HG02588 (cell line): ENCODE results near the gene TMEM120B.

Experiments
- ATAC-seq: cut with Tn5 transposase; IDR thresholded peaks from one replicate; pipeline ENCODE4 v1.9.1; 2021; ENCODE audit warnings: mild to moderate bottlenecking, moderate library complexity; ENCODE audit not compliant: unreplicated experiment

The TMEM120B gene

DNA sequence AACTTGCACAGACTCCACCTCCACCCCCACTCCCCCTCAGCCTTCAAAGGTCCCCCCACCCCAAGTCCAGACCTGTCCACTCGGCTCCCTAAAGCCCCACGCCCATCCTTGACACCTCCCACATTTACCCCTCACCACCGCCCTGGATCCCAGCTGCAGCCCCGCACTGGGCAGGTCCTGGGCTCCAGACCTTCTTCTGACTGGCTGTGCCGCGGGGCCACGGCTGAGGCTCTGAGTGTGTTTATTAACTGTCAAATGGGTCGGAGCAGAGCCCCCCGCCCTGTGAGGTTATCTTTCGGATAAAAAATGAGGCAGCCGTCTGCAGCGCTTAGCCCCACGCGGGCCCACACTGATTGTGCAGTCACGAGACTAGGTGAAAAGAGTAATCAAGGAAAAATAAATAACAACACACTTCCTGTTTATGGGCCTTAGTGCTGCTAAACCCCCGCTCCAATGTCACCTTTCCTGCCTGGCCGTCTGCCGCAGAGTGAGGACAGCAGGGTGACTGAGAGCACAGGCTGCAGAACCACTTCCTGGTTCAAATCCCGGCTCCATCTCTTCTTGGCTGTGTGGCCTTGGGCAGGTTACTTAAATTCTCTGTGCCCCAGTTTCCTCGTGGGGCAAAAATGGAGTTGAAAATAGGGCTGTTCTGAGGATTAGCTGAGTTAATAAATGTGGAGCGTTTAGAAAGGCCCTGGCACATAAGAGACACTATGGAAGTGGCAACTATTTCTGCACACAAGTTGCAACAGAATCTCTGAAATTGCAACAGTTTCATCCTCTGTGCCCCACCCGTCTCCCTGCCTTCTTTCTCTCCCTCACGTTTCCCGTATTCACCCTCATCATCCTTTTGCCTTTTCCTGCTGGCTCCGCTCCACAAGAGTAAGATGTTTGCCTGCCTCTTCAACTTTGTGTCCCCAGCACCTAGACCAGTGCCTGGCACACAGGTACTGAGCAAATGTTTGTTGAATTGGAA lies 100.7 kb downstream of the TMEM120B start:
- ATAC-seq = no peak

DNA sequence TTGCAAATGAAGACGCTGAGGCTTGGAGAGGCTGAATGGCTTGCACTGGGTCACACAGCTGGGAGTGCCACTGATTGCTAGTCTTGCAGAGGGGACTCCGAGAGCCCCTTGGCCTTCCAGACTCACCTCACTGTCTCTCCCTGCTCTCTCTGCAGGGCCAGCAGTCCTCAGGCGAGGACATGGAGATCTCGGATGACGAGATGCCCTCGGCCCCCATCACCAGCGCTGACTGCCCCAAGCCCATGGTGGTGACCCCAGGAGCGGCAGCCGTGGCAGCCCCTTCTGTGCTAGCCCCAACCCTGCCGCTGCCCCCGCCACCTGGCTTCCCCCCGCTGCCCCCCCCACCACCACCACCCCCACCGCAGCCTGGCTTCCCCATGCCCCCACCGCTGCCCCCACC lies 101.4 kb downstream of the TMEM120B start:
- no peak for ATAC-seq

DNA sequence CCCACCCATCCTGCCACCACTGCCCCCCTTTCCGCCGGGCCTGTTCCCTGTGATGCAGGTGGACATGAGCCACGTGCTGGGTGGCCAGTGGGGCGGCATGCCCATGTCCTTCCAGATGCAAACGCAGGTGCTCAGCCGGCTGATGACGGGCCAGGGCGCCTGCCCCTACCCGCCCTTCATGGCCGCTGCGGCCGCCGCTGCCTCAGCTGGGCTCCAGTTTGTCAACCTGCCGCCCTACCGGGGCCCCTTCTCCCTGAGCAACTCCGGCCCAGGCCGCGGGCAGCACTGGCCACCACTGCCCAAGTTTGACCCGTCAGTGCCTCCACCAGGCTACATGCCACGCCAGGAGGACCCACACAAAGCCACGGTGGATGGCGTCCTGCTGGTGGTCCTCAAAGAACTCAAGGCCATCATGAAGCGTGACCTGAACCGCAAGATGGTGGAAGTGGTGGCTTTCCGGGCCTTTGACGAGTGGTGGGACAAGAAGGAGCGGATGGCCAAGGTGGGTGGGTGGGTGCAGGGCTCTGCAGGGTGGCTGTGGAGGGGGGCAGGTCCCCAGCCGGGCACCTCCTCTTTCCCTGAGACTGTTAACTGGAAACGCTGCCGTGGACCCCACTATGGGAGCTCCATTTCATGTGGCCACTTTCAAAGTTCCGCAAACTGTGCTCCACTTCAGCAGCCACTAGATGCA lies 102.0 kb downstream of the TMEM120B start:
- no peak for ATAC-seq

DNA sequence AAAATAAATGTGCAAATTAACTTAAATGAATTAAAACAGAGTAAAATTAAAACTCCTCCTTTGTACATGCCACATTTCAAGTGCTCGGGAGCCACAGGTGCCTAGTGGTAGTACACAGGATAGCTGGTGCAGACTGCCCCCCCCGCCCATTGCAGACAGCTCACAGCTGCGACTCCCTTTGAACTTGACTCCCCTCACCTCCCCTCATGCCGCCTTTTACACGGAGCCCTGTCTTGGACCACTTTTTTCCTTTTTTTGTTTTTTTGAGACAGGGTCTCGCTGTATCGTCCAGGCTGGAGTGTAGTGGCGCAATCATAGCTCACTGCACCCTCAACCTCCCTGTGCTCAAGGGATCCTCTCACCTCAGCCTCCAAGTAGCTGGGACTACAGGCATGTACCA lies 102.7 kb downstream of the TMEM120B start:
- no peak for ATAC-seq

DNA sequence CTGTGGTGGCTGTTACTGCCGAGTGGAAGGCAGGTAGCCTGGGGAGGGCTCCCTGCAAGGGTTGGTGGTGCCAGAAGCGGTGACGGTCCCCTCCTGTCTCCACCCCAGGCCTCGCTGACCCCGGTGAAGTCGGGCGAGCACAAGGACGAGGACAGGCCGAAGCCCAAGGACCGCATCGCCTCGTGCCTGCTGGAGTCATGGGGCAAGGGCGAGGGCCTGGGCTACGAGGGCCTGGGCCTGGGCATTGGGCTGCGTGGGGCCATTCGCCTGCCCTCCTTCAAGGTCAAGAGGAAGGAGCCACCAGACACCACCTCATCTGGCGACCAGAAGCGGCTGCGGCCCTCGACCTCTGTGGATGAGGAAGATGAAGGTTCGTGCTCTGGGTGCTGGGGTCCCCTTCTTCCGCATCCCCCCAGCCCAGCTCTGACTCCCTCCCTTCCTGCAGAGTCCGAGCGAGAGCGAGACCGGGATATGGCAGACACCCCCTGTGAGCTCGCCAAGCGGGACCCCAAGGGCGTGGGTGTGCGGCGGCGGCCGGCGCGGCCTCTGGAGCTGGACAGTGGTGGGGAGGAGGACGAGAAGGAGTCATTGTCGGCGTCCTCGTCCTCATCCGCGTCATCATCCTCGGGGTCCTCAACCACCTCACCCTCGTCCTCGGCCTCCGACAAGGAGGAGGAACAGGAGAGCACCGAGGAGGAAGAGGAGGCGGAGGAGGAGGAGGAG lies 104.5 kb downstream of the TMEM120B start:
- no peak for ATAC-seq

DNA sequence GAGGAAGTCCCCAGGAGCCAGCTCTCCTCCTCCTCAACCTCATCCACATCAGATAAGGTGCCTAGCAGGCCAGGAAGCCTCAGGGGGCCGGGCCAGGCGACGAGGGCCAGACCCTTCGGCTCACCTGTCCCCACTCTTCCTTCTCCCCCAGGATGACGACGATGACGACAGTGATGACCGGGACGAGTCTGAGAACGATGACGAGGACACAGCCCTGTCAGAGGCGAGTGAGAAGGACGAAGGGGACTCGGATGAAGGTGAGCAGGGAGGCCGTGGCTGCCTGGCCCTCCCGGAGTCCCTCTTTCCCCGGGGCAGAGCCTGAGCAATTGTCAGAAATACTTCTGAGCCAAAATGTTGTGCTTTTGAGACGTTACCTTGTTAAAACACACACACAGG lies 105.1 kb downstream of the TMEM120B start:
- no peak for ATAC-seq

DNA sequence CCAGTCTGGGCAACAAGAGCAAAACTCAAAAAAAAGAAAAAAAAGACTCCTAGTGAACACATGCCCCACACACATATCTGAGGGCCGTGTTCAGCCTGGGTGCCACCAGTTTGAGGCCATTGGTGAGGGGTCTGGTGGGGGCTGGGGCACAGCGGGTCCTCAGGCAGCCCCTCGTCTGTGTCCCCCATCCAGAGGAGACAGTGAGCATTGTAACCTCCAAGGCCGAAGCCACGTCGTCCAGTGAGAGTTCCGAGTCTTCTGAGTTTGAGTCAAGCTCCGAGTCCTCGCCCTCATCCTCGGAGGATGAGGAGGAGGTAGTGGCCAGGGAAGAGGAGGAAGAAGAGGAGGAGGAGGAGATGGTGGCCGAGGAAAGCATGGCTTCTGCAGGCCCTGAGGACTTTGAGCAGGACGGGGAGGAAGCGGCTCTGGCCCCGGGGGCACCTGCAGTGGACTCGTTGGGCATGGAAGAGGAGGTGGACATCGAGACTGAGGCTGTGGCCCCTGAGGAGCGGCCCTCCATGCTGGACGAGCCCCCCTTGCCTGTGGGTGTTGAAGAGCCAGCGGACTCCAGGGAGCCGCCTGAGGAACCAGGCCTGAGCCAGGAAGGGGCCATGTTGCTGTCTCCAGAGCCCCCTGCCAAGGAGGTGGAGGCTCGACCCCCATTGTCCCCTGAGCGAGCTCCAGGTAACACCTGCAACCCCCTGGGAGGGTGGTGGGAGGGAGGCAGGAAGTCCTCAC lies 106.8 kb downstream of the TMEM120B start:
- no peak for ATAC-seq

DNA sequence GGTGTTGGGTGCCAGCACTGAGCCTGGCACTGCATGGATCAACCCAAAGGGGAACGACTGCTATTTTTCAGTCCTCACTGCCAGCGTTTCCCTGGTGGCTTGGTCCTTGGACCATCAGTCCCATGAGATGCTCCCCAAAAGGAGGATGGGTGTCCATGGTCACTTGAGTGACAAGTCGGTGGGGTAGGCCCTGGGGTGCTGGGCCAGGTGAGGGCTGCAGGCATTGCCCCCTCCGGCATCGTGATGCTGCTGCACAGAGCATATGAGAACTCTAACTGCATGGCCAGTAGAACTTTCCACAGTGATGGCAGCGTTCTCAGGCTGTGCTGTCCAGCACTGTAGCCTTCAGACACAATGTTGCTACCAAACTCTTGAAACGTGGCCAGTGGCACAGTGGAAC lies 107.5 kb downstream of the TMEM120B start:
- ATAC-seq = no peak

DNA sequence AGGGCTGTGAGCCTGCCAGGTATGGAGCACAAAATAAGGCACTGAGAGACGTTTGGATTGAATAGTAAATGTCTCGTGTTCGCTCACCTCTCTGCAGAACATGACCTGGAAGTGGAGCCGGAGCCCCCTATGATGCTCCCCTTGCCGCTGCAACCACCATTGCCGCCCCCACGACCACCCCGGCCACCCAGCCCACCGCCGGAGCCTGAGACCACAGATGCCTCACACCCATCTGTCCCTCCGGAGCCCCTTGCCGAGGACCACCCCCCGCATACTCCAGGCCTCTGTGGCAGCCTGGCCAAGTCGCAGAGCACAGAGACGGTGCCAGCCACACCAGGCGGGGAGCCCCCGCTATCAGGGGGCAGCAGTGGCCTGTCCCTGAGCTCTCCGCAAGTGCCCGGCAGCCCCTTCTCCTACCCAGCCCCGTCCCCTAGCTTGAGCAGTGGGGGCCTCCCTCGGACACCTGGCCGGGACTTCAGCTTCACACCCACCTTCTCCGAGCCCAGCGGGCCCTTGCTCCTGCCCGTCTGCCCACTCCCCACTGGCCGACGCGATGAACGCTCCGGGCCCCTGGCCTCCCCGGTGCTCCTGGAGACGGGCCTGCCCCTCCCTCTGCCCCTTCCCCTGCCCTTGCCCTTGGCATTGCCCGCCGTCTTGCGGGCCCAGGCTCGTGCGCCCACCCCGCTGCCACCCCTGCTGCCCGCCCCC lies 110.0 kb downstream of the TMEM120B start:
- no peak for ATAC-seq

DNA sequence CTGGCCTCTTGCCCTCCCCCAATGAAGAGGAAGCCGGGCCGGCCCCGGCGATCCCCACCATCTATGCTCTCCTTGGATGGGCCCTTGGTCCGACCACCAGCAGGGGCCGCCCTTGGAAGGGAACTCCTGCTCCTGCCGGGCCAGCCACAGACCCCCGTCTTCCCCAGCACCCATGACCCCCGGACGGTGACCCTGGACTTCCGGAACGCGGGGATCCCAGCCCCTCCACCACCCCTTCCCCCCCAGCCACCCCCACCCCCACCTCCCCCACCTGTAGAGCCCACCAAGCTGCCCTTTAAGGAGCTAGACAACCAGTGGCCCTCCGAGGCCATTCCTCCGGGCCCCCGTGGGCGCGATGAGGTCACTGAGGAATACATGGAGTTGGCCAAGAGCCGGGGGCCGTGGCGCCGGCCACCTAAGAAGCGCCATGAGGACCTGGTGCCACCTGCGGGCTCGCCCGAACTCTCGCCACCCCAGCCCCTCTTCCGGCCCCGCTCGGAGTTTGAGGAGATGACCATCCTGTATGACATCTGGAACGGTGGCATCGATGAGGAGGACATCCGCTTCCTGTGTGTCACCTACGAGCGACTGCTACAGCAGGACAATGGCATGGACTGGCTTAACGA lies 110.7 kb downstream of the TMEM120B start:
- ATAC-seq = no peak

DNA sequence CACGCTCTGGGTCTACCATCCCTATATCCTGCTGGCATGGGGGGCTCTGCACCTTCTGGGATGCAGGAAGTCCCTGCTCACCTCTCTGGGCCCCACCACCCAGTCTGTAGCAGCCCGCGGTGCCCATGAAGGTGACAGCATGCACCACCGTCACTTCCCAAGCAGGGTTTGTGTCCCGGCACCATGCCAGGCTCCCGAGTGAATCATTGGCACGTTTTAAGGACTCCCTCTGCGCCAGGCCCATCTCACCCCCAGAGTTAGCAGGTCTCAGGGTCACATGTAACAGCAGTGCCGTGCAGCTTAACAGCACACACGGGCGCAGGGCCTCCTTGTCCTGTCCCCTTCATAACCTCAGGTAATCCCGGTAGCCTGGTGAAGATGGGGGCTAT lies 111.2 kb downstream of the TMEM120B start:
- ATAC-seq = no peak

DNA sequence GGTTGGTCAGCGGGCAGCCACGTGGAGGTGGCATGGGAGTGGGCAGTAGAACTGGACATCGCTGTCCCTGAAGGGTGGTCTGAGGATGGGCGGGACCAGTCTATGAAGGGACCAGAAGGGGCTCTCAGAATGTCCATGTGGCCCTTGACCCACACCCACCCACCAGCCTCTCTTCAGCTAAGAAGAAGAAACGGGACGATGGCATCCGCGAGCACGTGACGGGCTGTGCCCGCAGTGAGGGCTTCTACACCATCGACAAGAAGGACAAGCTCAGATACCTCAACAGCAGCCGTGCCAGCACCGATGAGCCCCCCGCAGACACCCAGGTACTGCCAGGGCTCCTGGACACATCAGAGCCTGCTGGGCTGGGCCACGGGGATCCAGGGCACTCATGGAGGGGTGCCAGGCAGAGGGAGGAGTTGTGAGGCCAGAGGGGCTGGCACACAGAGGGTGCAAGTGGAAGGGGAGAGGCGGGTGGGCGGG lies 112.5 kb downstream of the TMEM120B start:
- no peak for ATAC-seq

DNA sequence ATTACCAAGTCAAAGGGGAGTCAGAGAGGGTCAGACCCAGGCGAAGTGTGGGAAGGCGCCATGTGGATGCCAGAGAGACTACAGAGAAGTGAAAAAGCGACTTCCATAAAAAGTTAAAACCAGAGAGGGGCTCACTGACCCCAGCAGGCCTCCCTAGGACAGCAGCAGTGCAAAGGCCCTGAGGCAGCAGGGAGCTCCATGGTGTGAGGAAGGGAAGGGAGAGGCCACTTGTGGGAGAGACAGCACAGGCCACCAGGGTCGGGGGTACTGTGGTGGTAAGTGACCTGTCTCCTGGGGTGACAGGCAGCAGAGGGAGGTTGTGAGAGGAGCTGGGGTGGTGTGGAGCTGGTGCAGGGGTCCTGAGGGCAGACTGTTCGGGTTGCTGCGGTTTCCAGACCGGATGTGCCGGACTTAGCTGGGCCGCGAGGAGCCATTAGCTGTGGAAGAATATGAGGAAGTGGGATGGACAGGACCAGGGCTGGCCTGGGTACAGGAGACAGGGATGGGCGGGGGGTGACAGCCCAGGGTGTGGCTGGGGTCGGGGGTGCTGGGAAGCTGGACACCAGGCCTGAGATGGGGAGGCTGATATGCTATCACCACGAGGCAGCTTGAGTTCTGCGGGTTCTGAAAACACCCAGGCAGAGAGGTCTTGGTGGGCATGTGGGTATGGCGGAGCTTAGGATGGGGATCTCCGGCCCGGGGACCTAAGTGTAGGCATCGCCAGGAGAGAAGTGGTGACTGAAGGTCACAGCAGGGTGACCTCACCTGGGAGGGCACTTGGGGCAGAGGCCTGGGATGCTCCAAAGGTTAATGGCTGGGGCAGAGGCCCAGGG lies 114.0 kb downstream of the TMEM120B start:
- no peak for ATAC-seq

DNA sequence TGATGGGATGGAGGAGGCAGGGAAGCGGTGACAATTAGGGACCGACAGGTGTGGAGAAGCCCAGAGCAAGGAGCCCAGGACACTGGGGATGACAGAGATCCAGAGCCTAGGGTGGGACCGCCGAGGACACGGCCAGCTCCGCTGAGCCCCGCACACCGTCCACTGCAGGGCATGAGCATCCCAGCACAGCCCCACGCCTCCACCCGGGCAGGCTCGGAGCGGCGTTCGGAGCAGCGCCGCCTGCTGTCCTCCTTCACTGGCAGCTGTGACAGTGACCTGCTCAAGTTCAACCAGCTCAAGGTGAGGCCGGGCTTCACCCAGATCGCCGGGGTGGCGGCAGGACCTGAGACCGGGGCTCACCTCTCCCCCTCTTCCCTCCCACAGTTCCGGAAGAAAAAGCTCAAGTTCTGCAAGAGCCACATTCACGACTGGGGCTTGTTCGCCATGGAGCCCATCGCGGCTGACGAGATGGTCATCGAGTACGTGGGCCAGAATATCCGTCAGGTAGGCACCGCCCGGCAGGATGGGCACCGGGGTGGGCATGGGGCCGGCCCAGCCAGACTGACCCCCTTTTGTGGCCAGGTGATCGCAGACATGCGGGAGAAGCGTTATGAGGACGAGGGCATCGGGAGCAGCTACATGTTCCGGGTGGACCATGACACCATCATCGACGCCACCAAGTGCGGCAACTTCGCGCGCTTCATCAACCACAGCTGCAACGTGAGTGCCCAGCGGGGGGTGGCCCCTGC lies 115.0 kb downstream of the TMEM120B start:
- no peak for ATAC-seq

DNA sequence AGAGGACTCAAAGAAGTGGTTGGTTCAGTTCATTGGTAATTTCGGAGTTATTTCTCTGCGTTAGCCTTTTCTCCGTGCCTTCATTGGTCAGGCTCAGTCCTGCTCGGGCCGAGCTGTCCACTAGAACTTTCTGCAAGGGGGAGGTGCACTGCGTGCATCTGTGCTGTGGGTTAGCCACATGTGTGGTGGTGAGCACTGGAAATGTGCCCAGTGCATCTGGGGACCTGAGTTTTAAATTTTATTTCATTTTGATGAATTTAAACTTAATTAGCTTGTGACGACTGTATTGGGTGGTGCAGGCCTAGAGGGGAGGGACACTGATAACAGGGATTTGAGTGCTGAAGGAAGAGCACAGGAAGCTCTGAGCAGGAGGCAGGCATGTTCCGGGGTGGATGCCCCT lies 115.8 kb downstream of the TMEM120B start:
- no peak for ATAC-seq

DNA sequence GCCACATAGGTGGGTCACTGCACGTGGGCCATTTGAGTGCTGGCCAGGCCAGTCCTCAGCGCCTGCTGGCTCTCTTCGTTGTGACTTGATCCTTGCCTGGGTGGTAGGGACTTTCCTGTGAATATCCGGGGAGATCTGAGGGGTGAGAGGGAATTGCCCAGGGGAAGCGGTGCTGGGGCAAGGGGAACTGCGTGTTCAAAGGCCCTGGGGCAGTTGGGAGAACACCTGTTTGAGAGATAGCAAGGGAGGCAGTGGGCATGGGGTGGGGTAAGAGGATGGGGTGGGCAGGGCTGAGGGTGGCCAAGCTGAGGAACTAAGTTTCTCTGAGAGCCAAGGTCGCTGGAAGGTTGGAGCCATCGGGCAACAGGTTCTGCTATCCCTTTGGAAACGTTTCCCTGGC lies 116.3 kb downstream of the TMEM120B start:
- no peak for ATAC-seq

DNA sequence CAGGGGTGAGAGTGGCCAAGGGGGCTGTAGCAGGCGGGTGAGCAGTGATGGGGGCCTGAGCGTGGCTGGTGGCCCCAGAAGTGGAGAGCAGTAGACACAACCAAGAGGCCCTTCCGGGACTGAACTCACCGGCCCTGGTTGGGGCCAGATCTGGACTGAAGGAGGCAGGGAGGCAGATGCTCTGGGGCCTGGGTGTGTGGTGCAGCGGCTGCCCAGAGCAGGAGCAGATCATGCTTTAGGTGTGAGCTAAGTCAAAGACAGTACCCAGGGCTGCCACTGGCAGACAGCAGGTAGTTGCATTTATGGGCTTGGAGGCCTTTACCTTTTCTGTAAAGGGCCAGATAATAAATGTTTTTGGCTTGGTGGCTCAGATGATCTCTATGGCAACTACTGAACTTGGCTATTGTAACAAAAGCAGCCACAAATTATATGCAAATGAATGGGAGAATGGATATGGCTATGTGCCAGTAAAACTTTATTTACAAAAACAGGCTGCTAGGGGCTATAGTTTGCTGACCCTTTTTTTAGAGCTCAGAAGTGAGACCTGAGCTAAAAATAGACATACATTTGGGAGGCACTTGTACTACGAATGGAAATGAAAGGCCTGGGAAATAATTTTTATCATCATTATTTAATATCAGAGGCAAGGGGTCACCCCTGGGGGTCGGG lies 116.8 kb downstream of the TMEM120B start:
- no peak for ATAC-seq

DNA sequence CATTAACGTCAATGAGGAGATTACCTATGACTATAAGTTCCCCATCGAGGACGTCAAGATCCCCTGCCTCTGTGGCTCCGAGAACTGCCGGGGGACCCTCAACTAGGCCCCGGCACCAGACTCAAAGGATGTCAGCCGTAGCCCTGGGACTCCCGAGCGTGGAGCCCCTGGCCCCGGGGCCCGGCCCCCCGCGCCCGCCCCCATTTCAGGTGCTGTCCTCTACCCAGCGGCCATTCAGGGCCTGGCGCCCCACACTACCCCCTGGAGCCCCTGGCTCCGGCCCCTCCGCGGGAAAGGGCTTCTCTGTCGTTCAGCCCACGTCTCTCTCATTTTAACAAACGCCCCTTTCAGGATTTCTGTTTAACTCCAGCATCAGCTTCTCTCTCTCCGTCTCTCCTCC lies 117.6 kb downstream of the TMEM120B start:
- ATAC-seq = no peak
